HG02943 (cell line): ENCODE results near the gene NYNRIN.
"Not testable (repeated sequence)": the region's sequence is repeated elsewhere in the genome, so short reads cannot be mapped to it uniquely, and the experiment has no call there.

Experiments
- ATAC-seq: cut with Tn5 transposase; IDR thresholded peaks from one replicate; pipeline ENCODE4 v1.9.1; 2021; ENCODE audit warnings: mild to moderate bottlenecking, low read depth, moderate library complexity; ENCODE audit not compliant: unreplicated experiment

Gene NYNRIN

DNA sequence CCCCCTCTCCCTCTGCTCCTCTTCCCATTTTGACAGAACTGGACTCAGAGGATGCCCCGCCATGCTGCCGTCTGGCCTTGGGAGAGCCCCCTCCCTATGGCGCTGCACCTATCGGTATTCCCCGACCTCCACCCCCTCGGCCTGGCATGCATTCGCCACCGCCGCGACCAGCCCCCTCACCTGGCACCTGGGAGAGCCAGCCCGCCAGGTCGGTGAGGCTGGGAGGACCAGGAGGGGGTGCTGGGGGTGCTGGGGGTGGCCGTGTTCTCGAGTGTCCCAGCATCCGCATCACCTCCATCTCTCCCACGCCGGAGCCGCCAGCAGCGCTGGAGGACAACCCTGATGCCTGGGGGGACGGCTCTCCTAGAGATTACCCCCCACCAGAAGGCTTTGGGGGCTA, 29.3 kb upstream of the NYNRIN start:
- no peak for ATAC-seq

DNA sequence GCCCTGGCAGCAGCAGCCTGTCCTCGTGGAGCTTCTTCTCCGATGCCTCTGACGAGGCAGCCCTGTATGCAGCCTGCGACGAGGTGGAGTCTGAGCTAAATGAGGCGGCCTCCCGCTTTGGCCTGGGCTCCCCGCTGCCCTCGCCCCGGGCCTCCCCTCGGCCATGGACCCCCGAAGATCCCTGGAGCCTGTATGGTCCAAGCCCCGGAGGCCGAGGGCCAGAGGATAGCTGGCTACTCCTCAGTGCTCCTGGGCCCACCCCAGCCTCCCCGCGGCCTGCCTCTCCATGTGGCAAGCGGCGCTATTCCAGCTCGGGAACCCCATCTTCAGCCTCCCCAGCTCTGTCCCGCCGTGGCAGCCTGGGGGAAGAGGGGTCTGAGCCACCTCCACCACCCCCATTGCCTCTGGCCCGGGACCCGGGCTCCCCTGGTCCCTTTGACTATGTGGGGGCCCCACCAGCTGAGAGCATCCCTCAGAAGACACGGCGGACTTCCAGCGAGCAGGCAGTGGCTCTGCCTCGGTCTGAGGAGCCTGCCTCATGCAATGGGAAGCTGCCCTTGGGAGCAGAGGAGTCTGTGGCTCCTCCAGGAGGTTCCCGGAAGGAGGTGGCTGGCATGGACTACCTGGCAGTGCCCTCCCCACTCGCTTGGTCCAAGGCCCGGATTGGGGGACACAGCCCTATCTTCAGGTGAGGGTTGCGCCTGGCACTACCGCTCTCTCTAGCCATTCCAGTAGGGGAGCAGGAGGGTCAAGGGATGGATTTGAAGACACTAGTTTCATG, 28.7 kb upstream of the NYNRIN start:
- ATAC-seq = no peak

DNA sequence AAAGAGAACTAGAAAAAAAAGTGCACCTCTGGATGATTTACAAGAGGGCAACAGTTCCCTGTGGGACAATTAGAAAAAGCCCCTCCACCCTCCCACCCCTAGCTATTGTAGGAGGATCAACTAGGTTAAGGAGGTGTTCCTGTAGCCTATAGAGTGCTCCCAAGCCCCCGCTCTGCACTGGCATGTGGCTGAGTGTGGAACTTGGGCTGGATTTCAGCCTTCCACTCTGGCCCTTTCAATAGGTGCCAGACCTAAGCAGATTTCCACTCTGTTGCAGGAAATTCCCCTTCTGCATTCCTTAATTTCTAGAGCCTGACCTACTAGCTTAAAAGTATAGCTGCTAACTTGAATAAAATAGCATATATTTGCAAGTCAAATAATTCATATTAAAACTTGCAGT, 28.1 kb upstream of the NYNRIN start:
- no peak for ATAC-seq

DNA sequence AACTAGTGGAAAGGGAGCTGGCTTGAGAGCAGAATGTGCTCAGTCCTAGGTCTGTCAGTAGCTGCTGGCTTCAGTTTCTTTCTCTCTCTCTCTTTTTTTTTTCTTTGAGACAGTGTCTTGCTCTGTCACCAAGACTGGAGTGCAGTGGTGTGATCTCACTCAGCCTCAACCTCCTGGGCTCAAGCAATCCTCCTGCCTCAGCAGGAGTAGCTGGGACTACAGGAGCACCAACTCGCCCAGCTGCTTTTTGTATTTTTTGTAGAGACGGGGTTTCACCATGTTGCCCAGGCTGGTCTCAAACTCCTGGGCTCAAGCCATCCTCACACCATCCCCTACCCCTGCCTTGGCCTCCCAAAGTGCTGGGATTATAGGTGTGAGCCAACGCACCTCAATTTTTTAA, 27.2 kb upstream of the NYNRIN start:
- not testable (repeated sequence) for ATAC-seq

DNA sequence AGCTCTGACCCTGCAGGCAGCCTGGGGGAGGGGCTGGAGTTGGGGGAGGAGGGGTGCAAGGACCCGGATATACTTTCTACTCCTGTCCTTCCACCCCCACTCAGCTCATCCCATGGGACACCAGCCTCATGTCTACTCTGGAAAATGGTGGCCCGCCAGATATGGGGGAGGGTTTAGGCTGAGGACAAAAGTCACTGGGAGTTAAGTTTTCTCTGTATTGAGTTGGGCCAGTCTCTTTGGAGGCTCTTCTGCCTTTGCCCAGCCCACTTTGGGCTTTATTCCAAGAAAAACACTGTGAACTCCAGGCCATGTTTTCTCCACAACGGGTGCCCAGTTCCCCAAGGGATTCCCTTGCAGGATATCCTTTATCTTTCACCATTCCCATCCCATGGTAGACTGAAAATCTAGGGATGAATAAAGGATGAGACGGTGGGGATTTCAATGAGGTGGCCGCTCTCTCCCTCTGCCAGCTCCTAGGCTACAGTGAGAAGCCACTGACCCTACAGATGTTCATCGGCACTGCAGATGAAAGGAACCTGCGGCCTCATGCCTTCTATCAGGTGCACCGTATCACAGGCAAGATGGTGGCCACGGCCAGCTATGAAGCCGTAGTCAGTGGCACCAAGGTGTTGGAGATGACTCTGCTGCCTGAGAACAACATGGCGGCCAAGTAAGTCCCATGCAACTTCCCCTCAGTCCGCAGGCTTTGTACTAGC, 25.9 kb upstream of the NYNRIN start:
- no peak for ATAC-seq

DNA sequence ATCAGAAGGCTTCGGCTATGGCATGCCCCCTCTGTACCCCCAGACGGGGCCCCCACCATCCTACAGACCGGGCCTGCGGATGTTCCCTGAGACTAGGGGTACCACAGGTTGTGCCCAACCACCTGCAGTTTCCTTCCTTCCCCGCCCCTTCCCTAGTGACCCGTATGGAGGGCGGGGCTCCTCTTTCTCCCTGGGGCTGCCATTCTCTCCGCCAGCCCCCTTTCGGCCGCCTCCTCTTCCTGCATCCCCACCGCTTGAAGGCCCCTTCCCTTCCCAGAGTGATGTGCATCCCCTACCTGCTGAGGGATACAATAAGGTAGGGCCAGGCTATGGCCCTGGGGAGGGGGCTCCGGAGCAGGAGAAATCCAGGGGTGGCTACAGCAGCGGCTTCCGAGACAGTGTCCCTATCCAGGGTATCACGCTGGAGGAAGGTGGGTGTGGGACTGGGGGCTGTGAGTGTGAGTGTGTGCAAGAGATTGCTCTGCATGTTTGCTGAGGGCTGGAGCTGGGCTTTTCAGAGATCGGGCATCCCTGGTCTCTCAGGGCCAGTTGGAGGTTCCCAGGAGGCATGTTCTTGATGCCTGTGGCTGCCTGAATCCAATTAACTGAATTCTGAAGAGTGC, 22.2 kb upstream of the NYNRIN start:
- ATAC-seq = no peak

DNA sequence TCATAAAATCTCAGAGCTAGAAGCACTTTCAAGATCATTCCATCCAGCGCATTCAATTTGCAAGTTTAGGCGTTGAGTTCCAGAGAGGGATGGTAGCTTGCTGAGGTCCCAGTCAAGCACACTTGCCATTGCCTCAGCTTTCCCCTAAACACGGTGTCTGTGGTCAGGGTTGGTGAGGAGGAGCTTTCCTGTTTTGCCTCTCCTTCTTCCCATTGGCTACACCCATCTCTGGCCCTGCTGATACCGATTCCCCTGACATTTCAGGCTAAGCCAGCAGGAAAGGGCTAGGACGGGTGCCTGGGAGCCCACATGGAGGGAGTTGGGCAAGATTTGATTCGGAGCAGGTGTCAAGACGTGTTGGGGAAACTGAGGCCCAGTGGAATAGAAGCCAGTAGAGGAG, 21.7 kb upstream of the NYNRIN start:
- ATAC-seq = no peak

DNA sequence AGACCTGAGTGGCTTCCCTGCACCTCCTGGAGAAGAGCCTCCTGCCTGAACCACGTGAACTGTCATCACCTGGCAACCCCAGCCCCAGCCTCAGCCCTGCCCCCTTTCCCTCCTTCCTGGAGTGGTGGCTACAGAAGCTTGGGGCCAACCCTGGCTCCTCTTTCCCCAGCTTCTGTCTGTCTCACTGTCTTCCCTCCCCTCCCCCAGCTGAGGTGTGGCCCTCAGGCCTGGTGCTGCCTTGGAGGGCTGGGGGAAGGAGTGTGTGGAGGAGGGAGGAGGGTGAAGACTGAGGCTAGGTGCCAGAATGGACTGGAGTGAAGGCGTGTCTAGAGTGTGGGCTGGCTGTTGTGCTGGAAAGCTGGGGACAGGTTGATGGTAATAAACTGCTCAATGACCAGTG, 21.1 kb upstream of the NYNRIN start:
- ATAC-seq = no peak

DNA sequence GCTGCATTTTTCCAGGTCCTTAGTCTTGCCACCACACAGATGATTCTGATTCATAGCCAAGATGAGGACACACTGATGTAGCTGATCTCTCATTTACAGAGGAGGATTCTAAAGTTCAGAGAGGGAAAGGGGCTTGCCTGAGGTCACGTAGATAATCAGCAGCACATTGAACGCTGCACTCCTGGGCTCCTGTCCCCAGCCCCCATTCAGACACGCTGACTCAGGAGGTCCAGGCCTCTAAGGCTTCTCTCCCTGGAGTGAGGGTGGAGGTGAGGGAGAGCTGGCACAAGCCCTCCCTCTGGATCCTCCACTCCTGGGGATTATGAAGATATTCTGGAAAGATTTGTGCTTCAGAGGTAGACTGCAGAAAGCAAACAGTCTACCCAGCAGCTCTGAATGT, 20.5 kb upstream of the NYNRIN start:
- ATAC-seq = no peak

DNA sequence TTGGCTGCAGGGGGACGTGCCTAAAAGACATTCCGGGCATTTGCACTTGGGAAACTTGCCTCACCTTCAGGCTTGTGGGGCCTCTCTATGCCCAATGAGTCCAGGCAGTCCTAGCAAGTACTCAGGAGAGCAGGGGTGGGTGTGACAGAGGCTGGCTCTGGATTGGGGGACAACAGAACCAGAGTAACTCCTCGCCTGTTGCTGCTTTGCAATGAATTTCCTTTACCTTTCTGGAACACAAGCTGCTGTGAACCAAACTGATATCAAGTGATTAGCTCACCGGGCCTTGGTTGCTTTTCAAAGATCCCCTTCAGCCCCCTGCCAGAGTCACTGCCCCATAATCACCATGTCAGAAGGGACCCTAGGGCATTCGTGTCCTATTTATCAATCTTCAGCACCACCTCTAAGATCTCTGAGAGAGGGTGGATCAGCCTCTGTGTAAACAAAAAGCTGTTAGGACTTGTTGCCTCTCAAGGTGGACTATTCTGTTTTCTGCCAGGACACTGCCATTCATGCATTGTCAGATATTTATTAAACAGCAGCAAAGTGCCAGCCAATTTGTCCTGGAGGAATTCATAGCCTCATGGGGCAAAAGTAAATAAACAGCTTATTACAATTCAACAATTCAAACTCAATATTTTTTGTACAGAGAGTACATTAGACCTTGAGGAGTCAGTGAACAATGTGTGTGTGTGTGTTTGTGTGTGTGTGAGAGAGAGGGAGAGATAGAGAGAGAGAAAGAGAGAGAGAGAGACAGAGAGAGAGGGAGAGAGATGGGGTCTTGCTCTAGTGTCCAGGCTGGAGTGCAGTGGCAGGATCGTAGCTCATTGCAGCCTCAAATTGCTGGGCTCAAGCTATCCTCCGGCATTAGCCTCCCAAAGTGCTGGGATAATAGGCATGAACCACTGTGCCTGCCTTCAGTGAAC, 19.6 kb upstream of the NYNRIN start:
- ATAC-seq = no peak

DNA sequence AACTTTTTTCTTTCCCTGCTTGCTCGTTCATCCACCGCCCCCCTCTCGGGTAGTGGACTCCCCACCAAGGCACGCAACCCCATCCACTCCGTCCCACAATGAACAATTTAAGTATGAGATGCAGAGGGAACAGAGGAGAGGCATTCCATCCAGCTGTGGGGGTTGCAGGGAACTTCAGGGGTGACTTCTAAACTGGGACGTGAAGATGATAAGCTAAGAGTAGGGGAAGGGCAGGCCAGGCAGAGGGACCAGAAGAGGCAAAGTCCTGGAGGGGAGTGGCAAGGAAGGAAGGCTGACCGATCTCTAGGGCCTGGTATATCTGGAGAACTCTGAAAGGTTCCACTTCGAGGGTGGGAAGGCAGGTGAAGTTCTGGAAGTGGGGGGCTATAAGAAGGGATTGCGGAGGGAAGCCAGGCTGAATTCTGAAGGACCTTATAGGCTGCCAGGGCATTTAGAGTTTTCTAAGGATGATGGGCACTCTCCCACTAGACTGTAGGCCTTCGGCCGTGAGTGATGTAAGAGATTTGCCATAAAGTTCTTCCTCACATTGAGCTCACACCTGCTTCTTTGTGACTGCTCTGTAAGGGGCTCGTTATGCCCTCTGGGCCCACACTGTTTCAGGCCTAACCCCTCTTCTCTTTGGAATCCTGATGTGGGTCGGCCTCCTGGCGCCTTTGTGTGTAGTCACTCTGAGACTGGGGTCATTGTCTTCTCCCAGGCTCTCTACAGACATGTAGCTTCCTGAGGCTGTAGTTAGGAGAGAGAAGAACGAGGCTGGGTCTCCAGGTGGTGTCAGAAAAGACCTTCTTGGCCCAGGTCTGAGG, 18.7 kb upstream of the NYNRIN start:
- ATAC-seq = no peak

DNA sequence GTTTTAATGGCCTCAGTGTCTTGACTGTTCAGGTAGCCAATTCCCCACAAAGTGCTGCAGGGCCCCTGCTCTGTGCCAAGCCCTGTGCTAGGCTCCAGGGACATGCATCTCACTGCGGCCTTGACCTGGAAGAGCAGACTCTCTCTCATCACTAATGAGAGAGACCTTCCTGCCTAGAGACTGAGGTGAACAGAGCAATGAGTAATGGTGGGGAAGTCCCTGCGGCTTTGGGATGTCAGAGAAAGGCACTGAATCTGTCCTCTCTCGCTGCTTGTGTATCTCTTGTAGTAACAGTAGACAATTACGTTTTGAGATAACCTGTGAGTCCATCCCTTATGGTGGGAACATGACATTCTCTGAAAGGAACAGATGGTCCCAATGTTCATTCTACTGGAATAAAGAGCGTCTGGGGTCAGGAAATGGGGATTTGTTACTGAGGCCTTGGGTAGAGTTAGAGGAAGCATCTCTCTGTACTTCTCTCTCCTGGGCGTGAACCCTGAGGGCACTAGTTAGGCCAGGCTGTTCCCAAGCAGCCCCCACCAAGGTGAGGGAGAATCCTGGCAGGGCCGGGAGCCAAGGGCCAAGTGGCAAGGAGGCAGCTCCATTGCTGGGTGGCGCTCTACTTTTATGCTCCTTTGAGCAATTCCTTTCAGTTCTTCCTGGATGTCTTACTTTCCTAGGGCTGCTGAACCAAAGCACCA, 17.3 kb upstream of the NYNRIN start:
- ATAC-seq = no peak

DNA sequence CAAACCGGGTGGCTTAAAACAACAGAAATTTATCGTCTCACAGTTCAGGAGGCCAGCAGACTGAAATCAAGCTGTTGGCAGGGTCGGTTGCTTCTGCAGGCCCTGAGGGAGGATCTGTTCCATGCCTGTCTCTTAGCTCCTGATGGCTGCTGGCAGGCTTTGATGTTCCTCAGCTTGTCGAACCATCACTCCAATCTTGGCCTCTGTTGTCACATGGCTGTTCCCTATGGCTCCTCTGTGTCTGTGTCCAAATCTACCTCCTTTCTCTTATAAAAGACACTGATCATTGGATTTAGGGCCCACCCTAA, 16.8 kb upstream of the NYNRIN start:
- no peak for ATAC-seq

DNA sequence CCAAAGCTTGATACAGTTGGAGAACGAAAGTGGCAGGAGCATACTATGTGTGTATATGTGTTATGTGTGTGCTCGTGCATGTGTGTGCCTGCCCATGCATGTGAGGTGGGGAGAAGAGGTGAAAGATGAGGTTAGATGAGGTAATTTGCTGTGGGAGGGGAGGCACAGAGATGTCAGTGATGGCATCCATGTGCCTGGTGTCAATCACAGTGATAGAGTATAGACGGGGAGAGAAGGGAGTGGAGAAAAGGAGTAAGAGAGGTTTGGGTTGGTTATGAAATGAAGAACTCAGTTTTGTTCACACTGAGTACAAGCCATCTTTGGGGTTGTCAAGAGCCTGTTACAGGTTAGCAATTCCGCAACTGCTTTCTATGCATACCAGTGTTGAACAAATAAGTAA, 14.6 kb upstream of the NYNRIN start:
- ATAC-seq = no peak

DNA sequence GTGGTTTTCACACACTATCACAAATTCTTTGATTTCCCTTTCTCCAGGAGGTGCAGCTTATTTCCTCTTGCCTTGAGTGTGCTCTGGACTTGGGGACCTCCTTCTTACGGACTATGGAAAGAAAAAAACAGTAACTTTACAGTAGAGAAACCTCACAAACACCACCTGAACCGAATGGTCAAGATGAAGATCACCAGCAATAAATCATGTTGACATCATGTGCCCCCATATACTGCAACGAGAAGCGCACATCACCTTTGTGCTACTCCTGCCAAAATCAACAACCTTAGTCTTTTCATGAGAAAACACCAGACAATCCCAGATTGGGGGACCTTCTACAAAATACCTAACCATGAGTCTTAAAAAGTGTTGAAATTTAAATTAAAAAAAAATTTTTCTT, 13.3 kb upstream of the NYNRIN start:
- ATAC-seq = no peak

DNA sequence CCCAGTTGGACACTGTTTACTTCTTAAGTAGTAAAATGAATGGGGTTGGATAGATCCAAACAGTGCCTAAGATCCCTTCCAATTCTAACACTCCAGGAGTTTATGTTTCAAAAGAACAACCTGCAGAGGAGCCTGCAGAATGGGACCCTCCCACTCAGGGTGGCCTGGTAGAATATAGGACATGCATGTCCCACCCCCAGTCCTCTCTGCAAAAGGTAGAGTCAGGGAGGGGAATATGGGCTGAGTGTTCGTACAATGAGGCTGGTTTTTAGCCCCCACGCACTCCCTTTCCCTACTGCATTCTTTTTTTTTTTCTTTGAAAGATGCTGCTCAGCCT, 11.8 kb upstream of the NYNRIN start:
- no peak for ATAC-seq

DNA sequence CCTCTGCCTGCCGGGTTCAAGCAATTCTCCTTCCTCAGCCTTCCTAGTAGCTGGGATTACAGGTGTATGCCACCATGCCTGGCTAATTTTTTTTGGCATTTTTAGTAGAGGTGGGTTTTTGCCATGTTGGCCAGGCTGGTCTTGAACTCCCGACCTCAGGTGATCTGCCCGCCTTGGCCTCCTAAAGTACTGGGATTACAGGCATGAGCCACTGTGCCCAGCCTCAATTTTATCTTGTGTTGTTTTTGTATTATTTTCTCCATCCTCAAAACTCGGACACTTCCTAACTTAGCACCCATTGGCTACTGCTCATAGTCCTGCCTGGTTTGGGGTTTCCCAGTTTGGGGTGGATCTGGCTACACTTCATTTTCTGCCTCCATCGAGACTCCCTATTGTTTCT, 11.2 kb upstream of the NYNRIN start:
- not testable (repeated sequence) for ATAC-seq

DNA sequence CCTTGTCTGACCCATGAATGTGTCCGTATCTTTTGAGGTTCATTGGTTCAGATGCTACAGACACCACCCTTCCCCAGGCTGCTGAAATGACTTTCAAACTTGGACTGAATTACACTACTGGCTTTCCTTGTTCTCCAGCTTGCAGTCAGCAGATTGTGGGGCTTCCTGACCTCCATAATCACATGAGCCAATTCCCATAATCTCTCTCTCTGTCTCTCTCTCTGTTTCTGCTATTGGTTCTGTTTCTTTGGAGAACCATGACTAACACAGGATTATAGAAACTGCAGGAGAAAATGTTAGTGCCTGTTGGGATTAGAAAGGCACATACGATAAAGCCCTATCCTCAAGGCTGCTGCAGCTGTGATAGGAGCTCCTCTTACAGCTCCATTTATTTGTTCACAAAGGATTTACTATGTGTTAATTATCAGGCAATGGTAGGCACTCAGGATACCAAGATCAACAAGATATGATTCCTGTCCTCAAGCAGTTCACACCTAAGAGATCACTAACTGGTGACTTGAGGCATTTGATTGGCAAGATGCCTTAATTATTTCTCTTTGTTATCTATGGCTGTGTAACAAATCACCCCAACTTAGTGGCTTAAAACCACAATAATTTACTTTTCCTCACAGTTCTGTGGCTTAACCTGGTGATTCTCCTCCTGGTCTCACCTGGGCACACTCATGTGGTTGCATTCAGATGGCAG, 10.2 kb upstream of the NYNRIN start:
- no peak for ATAC-seq

DNA sequence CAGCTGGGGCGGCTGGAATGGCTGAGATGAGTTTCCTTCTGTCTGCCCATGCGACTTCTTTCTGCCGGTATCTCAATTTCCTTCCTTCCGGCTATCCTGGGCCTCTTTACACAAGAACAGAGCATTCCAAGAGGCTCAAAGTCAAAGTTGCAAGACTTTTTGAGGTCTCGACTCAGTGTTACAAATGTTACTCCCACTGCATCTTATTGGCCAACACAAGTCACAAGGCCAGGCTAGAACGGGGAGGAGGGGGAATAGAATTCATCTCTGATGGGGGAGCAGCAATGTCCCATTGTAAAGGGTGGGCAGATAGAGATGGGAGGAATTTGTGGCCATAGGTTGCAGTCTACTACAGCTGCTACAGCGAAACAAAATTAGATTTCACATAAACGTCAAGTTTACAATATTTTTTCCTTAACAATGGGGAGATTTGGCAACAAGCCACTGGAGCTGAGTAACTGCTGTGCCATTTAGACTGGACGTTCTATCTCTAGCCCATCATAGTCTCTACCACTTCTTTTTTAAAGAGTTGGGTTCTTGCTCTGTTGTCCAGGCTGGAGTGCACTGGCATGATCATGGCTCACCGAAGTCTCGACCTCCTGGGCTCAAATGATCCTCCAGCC, 9.5 kb upstream of the NYNRIN start:
- no peak for ATAC-seq
